ENCODE data around the gene KNOP1. TPM values are rescaled to one million over a fixed set of nuclear protein-coding genes. Genes with fewer than 3 reads are reported as not detected.

Gene KNOP1
- total and polyA plus RNA-seq, 2 of the 13 experiments (the other 11 are each of a cell fraction or from before 2014, with no cell fraction given), result 21.2 to 57.5 TPM

GRCh38 chr16:19700319-19700781, 17.7 kb downstream of the KNOP1 start (continued):
- TF ChIP-seq, protein P1, sequence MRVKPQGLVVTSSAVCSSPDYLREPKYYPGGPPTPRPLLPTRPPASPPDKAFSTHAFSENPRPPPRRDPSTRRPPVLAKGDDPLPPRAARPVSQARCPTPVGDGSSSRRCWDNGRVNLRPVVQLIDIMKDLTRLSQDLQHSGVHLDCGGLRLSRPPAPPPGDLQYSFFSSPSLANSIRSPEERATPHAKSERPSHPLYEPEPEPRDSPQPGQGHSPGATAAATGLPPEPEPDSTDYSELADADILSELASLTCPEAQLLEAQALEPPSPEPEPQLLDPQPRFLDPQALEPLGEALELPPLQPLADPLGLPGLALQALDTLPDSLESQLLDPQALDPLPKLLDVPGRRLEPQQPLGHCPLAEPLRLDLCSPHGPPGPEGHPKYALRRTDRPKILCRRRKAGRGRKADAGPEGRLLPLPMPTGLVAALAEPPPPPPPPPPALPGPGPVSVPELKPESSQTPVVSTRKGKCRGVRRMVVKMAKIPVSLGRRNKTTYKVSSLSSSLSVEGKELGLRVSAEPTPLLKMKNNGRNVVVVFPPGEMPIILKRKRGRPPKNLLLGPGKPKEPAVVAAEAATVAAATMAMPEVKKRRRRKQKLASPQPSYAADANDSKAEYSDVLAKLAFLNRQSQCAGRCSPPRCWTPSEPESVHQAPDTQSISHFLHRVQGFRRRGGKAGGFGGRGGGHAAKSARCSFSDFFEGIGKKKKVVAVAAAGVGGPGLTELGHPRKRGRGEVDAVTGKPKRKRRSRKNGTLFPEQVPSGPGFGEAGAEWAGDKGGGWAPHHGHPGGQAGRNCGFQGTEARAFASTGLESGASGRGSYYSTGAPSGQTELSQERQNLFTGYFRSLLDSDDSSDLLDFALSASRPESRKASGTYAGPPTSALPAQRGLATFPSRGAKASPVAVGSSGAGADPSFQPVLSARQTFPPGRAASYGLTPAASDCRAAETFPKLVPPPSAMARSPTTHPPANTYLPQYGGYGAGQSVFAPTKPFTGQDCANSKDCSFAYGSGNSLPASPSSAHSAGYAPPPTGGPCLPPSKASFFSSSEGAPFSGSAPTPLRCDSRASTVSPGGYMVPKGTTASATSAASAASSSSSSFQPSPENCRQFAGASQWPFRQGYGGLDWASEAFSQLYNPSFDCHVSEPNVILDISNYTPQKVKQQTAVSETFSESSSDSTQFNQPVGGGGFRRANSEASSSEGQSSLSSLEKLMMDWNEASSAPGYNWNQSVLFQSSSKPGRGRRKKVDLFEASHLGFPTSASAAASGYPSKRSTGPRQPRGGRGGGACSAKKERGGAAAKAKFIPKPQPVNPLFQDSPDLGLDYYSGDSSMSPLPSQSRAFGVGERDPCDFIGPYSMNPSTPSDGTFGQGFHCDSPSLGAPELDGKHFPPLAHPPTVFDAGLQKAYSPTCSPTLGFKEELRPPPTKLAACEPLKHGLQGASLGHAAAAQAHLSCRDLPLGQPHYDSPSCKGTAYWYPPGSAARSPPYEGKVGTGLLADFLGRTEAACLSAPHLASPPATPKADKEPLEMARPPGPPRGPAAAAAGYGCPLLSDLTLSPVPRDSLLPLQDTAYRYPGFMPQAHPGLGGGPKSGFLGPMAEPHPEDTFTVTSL (CRISPR knock-in tag; IDR thresholded peaks at IDR 0.05; ENCODE audit: borderline replicate concordance), result peak; percentile 71; the same call in 1 of the 2 replicates
- TF ChIP-seq, protein P2, sequence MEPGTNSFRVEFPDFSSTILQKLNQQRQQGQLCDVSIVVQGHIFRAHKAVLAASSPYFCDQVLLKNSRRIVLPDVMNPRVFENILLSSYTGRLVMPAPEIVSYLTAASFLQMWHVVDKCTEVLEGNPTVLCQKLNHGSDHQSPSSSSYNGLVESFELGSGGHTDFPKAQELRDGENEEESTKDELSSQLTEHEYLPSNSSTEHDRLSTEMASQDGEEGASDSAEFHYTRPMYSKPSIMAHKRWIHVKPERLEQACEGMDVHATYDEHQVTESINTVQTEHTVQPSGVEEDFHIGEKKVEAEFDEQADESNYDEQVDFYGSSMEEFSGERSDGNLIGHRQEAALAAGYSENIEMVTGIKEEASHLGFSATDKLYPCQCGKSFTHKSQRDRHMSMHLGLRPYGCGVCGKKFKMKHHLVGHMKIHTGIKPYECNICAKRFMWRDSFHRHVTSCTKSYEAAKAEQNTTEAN (CRISPR knock-in tag; conservative IDR thresholded peaks at IDR 0.05), result 0 out of 2 replicates have a peak, but pooled peaks have one; percentile 40
- TF ChIP-seq ZBTB10 (CRISPR knock-in tag; IDR thresholded peaks at IDR 0.05; ENCODE audit: borderline replicate concordance) (0 out of 2 replicates have a peak, but pooled peaks have one; percentile 55), CCDC6 (CRISPR knock-in tag; IDR thresholded peaks at IDR 0.05) (no peak), ZNF670 (CRISPR knock-in tag; IDR thresholded peaks at IDR 0.05; ENCODE audit: borderline replicate concordance) (no peak; the same call in 1 of the 2 replicates), ZSCAN20 (CRISPR knock-in tag; IDR thresholded peaks at IDR 0.05; ENCODE audit: borderline replicate concordance) (no peak), GATAD2A (CRISPR knock-in tag; IDR thresholded peaks at IDR 0.05) (peak; percentile 65), RCOR2 (CRISPR knock-in tag; IDR thresholded peaks at IDR 0.05) (no peak), ZNF121 (CRISPR knock-in tag; IDR thresholded peaks at IDR 0.05) (peak; percentile 52; the same call in 1 of the 2 replicates), ZNF878 (CRISPR knock-in tag; IDR thresholded peaks at IDR 0.05) (no peak), ZNF414 (CRISPR knock-in tag; IDR thresholded peaks at IDR 0.05) (0 out of 2 replicates have a peak, but pooled peaks have one; percentile 61)
- TF ChIP-seq, protein P3, sequence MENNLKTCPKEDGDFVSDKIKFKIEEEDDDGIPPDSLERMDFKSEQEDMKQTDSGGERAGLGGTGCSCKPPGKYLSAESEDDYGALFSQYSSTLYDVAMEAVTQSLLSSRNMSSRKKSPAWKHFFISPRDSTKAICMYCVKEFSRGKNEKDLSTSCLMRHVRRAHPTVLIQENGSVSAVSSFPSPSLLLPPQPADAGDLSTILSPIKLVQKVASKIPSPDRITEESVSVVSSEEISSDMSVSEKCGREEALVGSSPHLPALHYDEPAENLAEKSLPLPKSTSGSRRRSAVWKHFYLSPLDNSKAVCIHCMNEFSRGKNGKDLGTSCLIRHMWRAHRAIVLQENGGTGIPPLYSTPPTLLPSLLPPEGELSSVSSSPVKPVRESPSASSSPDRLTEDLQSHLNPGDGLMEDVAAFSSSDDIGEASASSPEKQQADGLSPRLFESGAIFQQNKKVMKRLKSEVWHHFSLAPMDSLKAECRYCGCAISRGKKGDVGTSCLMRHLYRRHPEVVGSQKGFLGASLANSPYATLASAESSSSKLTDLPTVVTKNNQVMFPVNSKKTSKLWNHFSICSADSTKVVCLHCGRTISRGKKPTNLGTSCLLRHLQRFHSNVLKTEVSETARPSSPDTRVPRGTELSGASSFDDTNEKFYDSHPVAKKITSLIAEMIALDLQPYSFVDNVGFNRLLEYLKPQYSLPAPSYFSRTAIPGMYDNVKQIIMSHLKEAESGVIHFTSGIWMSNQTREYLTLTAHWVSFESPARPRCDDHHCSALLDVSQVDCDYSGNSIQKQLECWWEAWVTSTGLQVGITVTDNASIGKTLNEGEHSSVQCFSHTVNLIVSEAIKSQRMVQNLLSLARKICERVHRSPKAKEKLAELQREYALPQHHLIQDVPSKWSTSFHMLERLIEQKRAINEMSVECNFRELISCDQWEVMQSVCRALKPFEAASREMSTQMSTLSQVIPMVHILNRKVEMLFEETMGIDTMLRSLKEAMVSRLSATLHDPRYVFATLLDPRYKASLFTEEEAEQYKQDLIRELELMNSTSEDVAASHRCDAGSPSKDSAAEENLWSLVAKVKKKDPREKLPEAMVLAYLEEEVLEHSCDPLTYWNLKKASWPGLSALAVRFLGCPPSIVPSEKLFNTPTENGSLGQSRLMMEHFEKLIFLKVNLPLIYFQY (CRISPR knock-in tag; IDR thresholded peaks at IDR 0.05; ENCODE audit: borderline replicate concordance), result peak; percentile 53; the same call in 1 of the 2 replicates

Measured in HepG2 (cell line).